H9 (cell line): ENCODE results near the gene PAX6. TPM values are rescaled to one million over a fixed set of nuclear protein-coding genes. Genes with fewer than 3 reads are reported as not detected.
A peak's percentile ranks its signal among the peaks of the same experiment; 100 is the strongest.

Experiments
- DNase-seq: peaks from one replicate; pipeline ENCODE4 v3.0.0-alpha.2; 2017
- H2AFZ ChIP-seq: one replicate; pipeline ENCODE4 v1.6.1; 2013; ENCODE audit warnings: mild to moderate bottlenecking, low read length, control low read depth, moderate library complexity
- H2AK5ac ChIP-seq: 2 replicates; pipeline ENCODE4 v1.6.1; 2013; ENCODE audit warnings: low read length, control low read depth, mixed read lengths; ENCODE audit not compliant: insufficient read length
- H2BK120ac ChIP-seq: one replicate; pipeline ENCODE4 v1.6.1; 2013; ENCODE audit warnings: low read depth, mild to moderate bottlenecking, low read length, control low read depth, inconsistent platforms; ENCODE audit not compliant: poor library complexity, severe bottlenecking
- H2BK12ac ChIP-seq: 2 replicates; pipeline ENCODE4 v1.6.1; 2013; ENCODE audit warnings: low read length, control low read depth, mixed read lengths, low read depth; ENCODE audit not compliant: insufficient read length
- H2BK15ac ChIP-seq: 2 replicates; pipeline ENCODE4 v1.6.1; 2013; ENCODE audit warnings: low read depth, low read length, control low read depth
- H2BK20ac ChIP-seq: one replicate; pipeline ENCODE4 v1.6.1; 2013; ENCODE audit warnings: low read depth, mild to moderate bottlenecking, low read length, control low read depth, inconsistent platforms; ENCODE audit not compliant: poor library complexity, severe bottlenecking
- H2BK5ac ChIP-seq: 2 replicates; pipeline ENCODE4 v1.6.1; 2013; ENCODE audit warnings: low read length, control low read depth, mixed read lengths; ENCODE audit not compliant: insufficient read length
- H3K14ac ChIP-seq: 2 replicates; pipeline ENCODE4 v1.6.1; 2013; ENCODE audit warnings: low read length, control low read depth; ENCODE audit not compliant: insufficient read depth
- H3K18ac ChIP-seq: 2 replicates; pipeline ENCODE4 v1.6.1; 2013; ENCODE audit warnings: low read depth, mild to moderate bottlenecking, mixed read lengths, low read length, control low read depth; ENCODE audit not compliant: insufficient read length
- H3K23ac ChIP-seq: 2 replicates; pipeline ENCODE4 v1.6.1; 2013; ENCODE audit warnings: low read length, control low read depth, mixed read lengths, low read depth; ENCODE audit not compliant: insufficient read length
- H3K23me2 ChIP-seq: 2 replicates; pipeline ENCODE4 v1.6.1; 2013; ENCODE audit warnings: low read depth, mild to moderate bottlenecking, mixed read lengths, low read length, control low read depth; ENCODE audit not compliant: insufficient read length, poor library complexity, severe bottlenecking
- H3K27ac ChIP-seq: 2 replicates; pipeline ENCODE4 v1.5.1; 2013; ENCODE audit warnings: low read length, control low read depth, mixed read lengths, low read depth; ENCODE audit not compliant: insufficient read length
- H3K27me3 ChIP-seq: 2 replicates; pipeline ENCODE4 v1.6.1; 2013; ENCODE audit warnings: low read length, control low read depth, inconsistent platforms; ENCODE audit not compliant: insufficient read depth
- H3K4ac ChIP-seq: 2 replicates; pipeline ENCODE4 v1.6.1; 2013; ENCODE audit warnings: low read depth, mild to moderate bottlenecking, control low read depth, inconsistent platforms, low read length, moderate library complexity
- H3K4me1 ChIP-seq: 2 replicates; pipeline ENCODE4 v1.6.1; 2013; ENCODE audit warnings: low read length, control low read depth, inconsistent platforms; ENCODE audit not compliant: insufficient read depth
- H3K4me2 ChIP-seq: 2 replicates; pipeline ENCODE4 v1.6.1; 2013; ENCODE audit warnings: low read length, control low read depth, mixed read lengths; ENCODE audit not compliant: insufficient read length, insufficient read depth
- H3K56ac ChIP-seq: 2 replicates; pipeline ENCODE4 v1.6.1; 2013; ENCODE audit warnings: low read depth, mild to moderate bottlenecking, mixed read lengths, low read length, control low read depth; ENCODE audit not compliant: insufficient read length
- H3K79me1 ChIP-seq: 2 replicates; pipeline ENCODE4 v1.6.1; 2013; ENCODE audit warnings: low read depth, mild to moderate bottlenecking, moderate library complexity, low read length, control low read depth, inconsistent platforms; ENCODE audit not compliant: insufficient read depth, poor library complexity, severe bottlenecking
- H3K79me2 ChIP-seq: 2 replicates; pipeline ENCODE4 v1.6.1; 2013; ENCODE audit warnings: low read length, control low read depth, inconsistent platforms; ENCODE audit not compliant: insufficient read depth
- H3K9ac ChIP-seq: 2 replicates; pipeline ENCODE4 v1.6.1; 2013; ENCODE audit warnings: low read length, control low read depth, mixed read lengths; ENCODE audit not compliant: insufficient read length; ENCODE audit errors: extremely low read depth
- H3K9me3 ChIP-seq: one replicate; pipeline ENCODE4 v1.6.1; 2013; ENCODE audit warnings: low read depth, low read length, inconsistent platforms; ENCODE audit not compliant: control insufficient read depth
- H3T11ph ChIP-seq: one replicate; pipeline ENCODE4 v1.6.1; 2013; ENCODE audit warnings: mild to moderate bottlenecking, low read length, control low read depth, inconsistent platforms
- H4K20me1 ChIP-seq: one replicate; pipeline ENCODE4 v1.6.1; 2013; ENCODE audit not compliant: control insufficient read depth, insufficient read length, insufficient read depth
- H4K5ac ChIP-seq: 2 replicates; pipeline ENCODE4 v1.6.1; 2013; ENCODE audit warnings: low read depth, mild to moderate bottlenecking, mixed read lengths, low read length, control low read depth; ENCODE audit not compliant: insufficient read length
- H4K8ac ChIP-seq: replicated peaks from 2 replicates; pipeline ENCODE4 v1.6.1; 2013; ENCODE audit warnings: low read length, control low read depth, mixed read lengths, low read depth; ENCODE audit not compliant: insufficient read length
- H4K91ac ChIP-seq: 2 replicates; pipeline ENCODE4 v1.6.1; 2013; ENCODE audit warnings: low read depth, mild to moderate bottlenecking, moderate library complexity, mixed read lengths, low read length, control low read depth; ENCODE audit not compliant: insufficient read length
- H3K27ac Mint-ChIP-seq, 3 experiments: 2 replicates in 2 of 3; 3 replicates in 1 of 3; pipeline ENCODE4 v1.8.0; 2020 to 2021; ENCODE audit warnings: mixed read lengths in 3 of 3, mild to moderate bottlenecking in 1 of 3, moderate library complexity in 1 of 3
- H3K27me3 Mint-ChIP-seq: 2 replicates; pipeline ENCODE4 v1.8.0; 2021; ENCODE audit warnings: low read depth, mild to moderate bottlenecking, moderate library complexity, mixed read lengths
- H3K36me3 Mint-ChIP-seq, 3 experiments: 2 replicates in 2 of 3; 3 replicates in 1 of 3; pipeline ENCODE4 v1.8.0; 2020 to 2021; ENCODE audit warnings: low read depth in 3 of 3, mixed read lengths in 3 of 3; ENCODE audit not compliant: insufficient read depth in 1 of 3
- H3K4me1 Mint-ChIP-seq, 2 experiments: 2 replicates each; pipeline ENCODE4 v1.8.0; 2020; ENCODE audit warnings: mixed read lengths in 2 of 2
- H3K4me3 Mint-ChIP-seq, 2 experiments: 2 replicates in 1 of 2; 3 replicates in 1 of 2; pipeline ENCODE4 v1.8.0; 2020 to 2021; ENCODE audit warnings: mild to moderate bottlenecking in 2 of 2, mixed read lengths in 2 of 2, moderate library complexity in 1 of 2
- H3K9me3 Mint-ChIP-seq, 2 experiments: 2 replicates in 1 of 2; 3 replicates in 1 of 2; pipeline ENCODE4 v1.8.0; 2020; ENCODE audit warnings: mild to moderate bottlenecking in 2 of 2, mixed read lengths in 2 of 2, moderate library complexity in 1 of 2
- WGBS: extraction: QIAGEN DNeasy Blood & Tissue Kit; methylation state at CpG from one replicate; pipeline ENCODE4 v1.1.7; 2013; ENCODE audit warnings: missing lambda C conversion rate, low lambda C conversion rate, mixed read lengths; ENCODE audit not compliant: insufficient read length; ENCODE audit errors: extremely low coverage; 5-methylcytosine and 5-hydroxymethylcytosine counted together
- total RNA-seq: library from RNA; stranded (reverse); gene quantifications from 2 replicates; pipeline ENCODE4 v1.2.1, GENCODE V29; 2021
- TF ChIP-seq, protein P1 (sequence below): fragments of 200-600 bp; sonication (generic); conservative IDR thresholded peaks from 3 replicates; pipeline ENCODE4 v1.8.0; 2021; ENCODE audit warnings: antibody characterized with exemption, mild to moderate bottlenecking

PAX6 gene
- total RNA-seq, 1 experiment from 2014 or later, result not detected

- H3K4me1 ChIP-seq, result no peaks in the 10 kb centered on the region; the same call in 1 of the 2 replicates
- no peak overlapping the region for H4K8ac ChIP-seq
- no peak for DNase-seq
- no peak overlapping the region for H2BK5ac ChIP-seq
- H3K4me3 Mint-ChIP-seq, result peak overlapping the region in 1 of 2 experiments; percentile 72; a peak in 3 of 5 replicates
- H3K23ac ChIP-seq, result no peak overlapping the region
- no peak overlapping the region for H2AFZ ChIP-seq
- H3K4ac ChIP-seq, result no peak overlapping the region
- H3K9me3 Mint-ChIP-seq, result peaks cover 0 to 3% of the 10 kb centered on the region in 2 experiments; a peak in 3 of 5 replicates
- H3T11ph ChIP-seq, result no peak overlapping the region
- H3K9me3 ChIP-seq, result no peaks in the 10 kb centered on the region
- peaks cover 33 to 65% of the 10 kb centered on the region in 2 experiments for H3K4me1 Mint-ChIP-seq
- H3K56ac ChIP-seq, result no peak overlapping the region
- peak overlapping the region; percentile 94 for H3K4me2 ChIP-seq
- H3K9ac ChIP-seq, result no peak overlapping the region
- no peak overlapping the region for H2BK12ac ChIP-seq
- no peak overlapping the region for H2AK5ac ChIP-seq
- no peak overlapping the region for H3K14ac ChIP-seq
- H3K27ac Mint-ChIP-seq, result no peak overlapping the region
- no peak overlapping the region for H2BK20ac ChIP-seq
- peaks cover 99% of the 10 kb centered on the region for H3K27me3 Mint-ChIP-seq
- H3K27ac ChIP-seq, result no peak overlapping the region
- H4K91ac ChIP-seq, result no peak overlapping the region
- H3K36me3 Mint-ChIP-seq, result no peaks in the 10 kb centered on the region; a peak in 1 of 7 replicates
- H2BK120ac ChIP-seq, result no peak overlapping the region
- H4K20me1 ChIP-seq, result peaks cover 3% of the 10 kb centered on the region
- no peak overlapping the region for H4K5ac ChIP-seq
- TF ChIP-seq, protein P1, sequence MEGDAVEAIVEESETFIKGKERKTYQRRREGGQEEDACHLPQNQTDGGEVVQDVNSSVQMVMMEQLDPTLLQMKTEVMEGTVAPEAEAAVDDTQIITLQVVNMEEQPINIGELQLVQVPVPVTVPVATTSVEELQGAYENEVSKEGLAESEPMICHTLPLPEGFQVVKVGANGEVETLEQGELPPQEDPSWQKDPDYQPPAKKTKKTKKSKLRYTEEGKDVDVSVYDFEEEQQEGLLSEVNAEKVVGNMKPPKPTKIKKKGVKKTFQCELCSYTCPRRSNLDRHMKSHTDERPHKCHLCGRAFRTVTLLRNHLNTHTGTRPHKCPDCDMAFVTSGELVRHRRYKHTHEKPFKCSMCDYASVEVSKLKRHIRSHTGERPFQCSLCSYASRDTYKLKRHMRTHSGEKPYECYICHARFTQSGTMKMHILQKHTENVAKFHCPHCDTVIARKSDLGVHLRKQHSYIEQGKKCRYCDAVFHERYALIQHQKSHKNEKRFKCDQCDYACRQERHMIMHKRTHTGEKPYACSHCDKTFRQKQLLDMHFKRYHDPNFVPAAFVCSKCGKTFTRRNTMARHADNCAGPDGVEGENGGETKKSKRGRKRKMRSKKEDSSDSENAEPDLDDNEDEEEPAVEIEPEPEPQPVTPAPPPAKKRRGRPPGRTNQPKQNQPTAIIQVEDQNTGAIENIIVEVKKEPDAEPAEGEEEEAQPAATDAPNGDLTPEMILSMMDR, result no peak
- no peak overlapping the region for H3K18ac ChIP-seq
- no CpG with 5 or more reads among the region's 35 CpGs for WGBS
- H3K79me2 ChIP-seq, result no peaks in the 10 kb centered on the region
- peaks cover 34% of the 10 kb centered on the region for H3K23me2 ChIP-seq
- H2BK15ac ChIP-seq, result no peak overlapping the region
- H3K27me3 ChIP-seq, result peaks cover 91% of the 10 kb centered on the region
- H3K79me1 ChIP-seq, result no peaks in the 10 kb centered on the region
These were observed 2.5 kb upstream of the PAX6 start for GRCh38 chr11:31813391-31814175.
